ENCODE data around the gene POLA2.
"Not testable (repeated sequence)": the region's sequence is repeated elsewhere in the genome, so short reads cannot be mapped to it uniquely, and the experiment has no call there.

Gene POLA2

GRCh38 chr11:65321828-65322485 lies 60.2 kb downstream of the POLA2 start:
- in situ Hi-C loops (cut with HindIII; ENCODE audit: low pct_unique_long_range_greater_than_20kb, low sequenced_read_pairs): no loop called here
- DNase-seq (ENCODE audit: low read depth in 1 of 2, low spot score in 1 of 2): no peak
- no peak for TF ChIP-seq JUND (IDR thresholded peaks at IDR 0.05; ENCODE audit: low read depth)

GRCh38 chr11:65323813-65324212 lies 62.1 kb downstream of the POLA2 start:
- no peak for TF ChIP-seq JUND (IDR thresholded peaks at IDR 0.05; ENCODE audit: low read depth)

GRCh38 chr11:65325435-65325834 lies 63.7 kb downstream of the POLA2 start:
- no peak for TF ChIP-seq JUND (IDR thresholded peaks at IDR 0.05; ENCODE audit: low read depth)
- no peak for DNase-seq (ENCODE audit: low read depth in 1 of 2, low spot score in 1 of 2)
- in situ Hi-C loops (cut with HindIII; ENCODE audit: low pct_unique_long_range_greater_than_20kb, low sequenced_read_pairs): no loop called here

More at GRCh38 chr11:65323813-65324212, 62.1 kb downstream of the POLA2 start:
- DNase-seq (ENCODE audit: low read depth in 1 of 2, low spot score in 1 of 2): no peak
- in situ Hi-C loops (cut with HindIII; ENCODE audit: low pct_unique_long_range_greater_than_20kb, low sequenced_read_pairs): no loop called here

GRCh38 chr11:65327021-65327420 lies 65.3 kb downstream of the POLA2 start:
- DNase-seq (ENCODE audit: low read depth in 1 of 2, low spot score in 1 of 2): no peak
- in situ Hi-C loops (cut with HindIII; ENCODE audit: low pct_unique_long_range_greater_than_20kb, low sequenced_read_pairs): no loop called here
- no peak for TF ChIP-seq JUND (IDR thresholded peaks at IDR 0.05; ENCODE audit: low read depth)

- DNase-seq (ENCODE audit: low read depth in 1 of 2, low spot score in 1 of 2): peak in 1 of 2 experiments; percentile 79
- in situ Hi-C loops (cut with HindIII; ENCODE audit: low pct_unique_long_range_greater_than_20kb, low sequenced_read_pairs): no loop called here
- no peak for TF ChIP-seq JUND (IDR thresholded peaks at IDR 0.05; ENCODE audit: low read depth)
Measured at GRCh38 chr11:65329478-65329877, 67.7 kb downstream of the POLA2 start.

- TF ChIP-seq JUND (IDR thresholded peaks at IDR 0.05; ENCODE audit: low read depth): no peak
- in situ Hi-C loops (cut with HindIII; ENCODE audit: low pct_unique_long_range_greater_than_20kb, low sequenced_read_pairs): no loop called here
- DNase-seq (ENCODE audit: low read depth in 1 of 2, low spot score in 1 of 2): peak; percentile 56 to 96
Measured at GRCh38 chr11:65329944-65330403, 68.2 kb downstream of the POLA2 start.

- in situ Hi-C loops (cut with HindIII; ENCODE audit: low pct_unique_long_range_greater_than_20kb, low sequenced_read_pairs): no loop called here
- no peak for TF ChIP-seq JUND (IDR thresholded peaks at IDR 0.05; ENCODE audit: low read depth)
- DNase-seq (ENCODE audit: low read depth in 1 of 2, low spot score in 1 of 2): no peak
Measured at GRCh38 chr11:65330544-65330943, 68.8 kb downstream of the POLA2 start.

- in situ Hi-C loops (cut with HindIII; ENCODE audit: low pct_unique_long_range_greater_than_20kb, low sequenced_read_pairs); DNase-seq (ENCODE audit: low read depth in 1 of 2, low spot score in 1 of 2): not testable (repeated sequence)
Measured at GRCh38 chr11:65332591-65332990, 70.8 kb downstream of the POLA2 start.

- no peak for TF ChIP-seq JUND (IDR thresholded peaks at IDR 0.05; ENCODE audit: low read depth)
- DNase-seq (ENCODE audit: low read depth in 1 of 2, low spot score in 1 of 2): no peak
- in situ Hi-C loops (cut with HindIII; ENCODE audit: low pct_unique_long_range_greater_than_20kb, low sequenced_read_pairs): no loop called here
Measured at GRCh38 chr11:65334696-65335295, 73.0 kb downstream of the POLA2 start.

- DNase-seq (ENCODE audit: low read depth in 1 of 2, low spot score in 1 of 2): no peak
- in situ Hi-C loops (cut with HindIII; ENCODE audit: low pct_unique_long_range_greater_than_20kb, low sequenced_read_pairs): no loop called here
- no peak for TF ChIP-seq JUND (IDR thresholded peaks at IDR 0.05; ENCODE audit: low read depth)
Measured at GRCh38 chr11:65338676-65339075, 76.9 kb downstream of the POLA2 start.

GRCh38 chr11:65340226-65340625 lies 78.5 kb downstream of the POLA2 start:
- in situ Hi-C loops (cut with HindIII; ENCODE audit: low pct_unique_long_range_greater_than_20kb, low sequenced_read_pairs): no loop called here
- no peak for DNase-seq (ENCODE audit: low read depth in 1 of 2, low spot score in 1 of 2)
- no peak for TF ChIP-seq JUND (IDR thresholded peaks at IDR 0.05; ENCODE audit: low read depth)

GRCh38 chr11:65341856-65342255 lies 80.1 kb downstream of the POLA2 start:
- no peak for DNase-seq (ENCODE audit: low read depth in 1 of 2, low spot score in 1 of 2)
- in situ Hi-C loops (cut with HindIII; ENCODE audit: low pct_unique_long_range_greater_than_20kb, low sequenced_read_pairs): no loop called here
- TF ChIP-seq JUND (IDR thresholded peaks at IDR 0.05; ENCODE audit: low read depth): no peak
